GM18498 (cell line): ENCODE measurements around the gene CISD3.
A peak's percentile ranks its signal among the peaks of the same experiment; 100 is the strongest.

Experiments
- ATAC-seq: cut with Tn5 transposase; IDR thresholded peaks from one replicate; pipeline ENCODE4 v1.9.1; 2021; ENCODE audit warnings: mild to moderate bottlenecking, moderate library complexity; ENCODE audit not compliant: unreplicated experiment

The CISD3 gene

GRCh38 chr17:38741921-38742410 lies 11.8 kb downstream of the CISD3 start:
- no peak for ATAC-seq

GRCh38 chr17:38742411-38743308 lies 12.5 kb downstream of the CISD3 start:
- no peak for ATAC-seq

- ATAC-seq: no peak
Measured at GRCh38 chr17:38743556-38744171, 13.5 kb downstream of the CISD3 start.

- no peak for ATAC-seq
Measured at GRCh38 chr17:38745545-38745944, 15.4 kb downstream of the CISD3 start.

GRCh38 chr17:38746004-38746848 lies 16.1 kb downstream of the CISD3 start:
- ATAC-seq: no peak

- ATAC-seq: no peak
Measured at GRCh38 chr17:38746849-38747462, 16.8 kb downstream of the CISD3 start.

GRCh38 chr17:38747463-38748148 lies 17.5 kb downstream of the CISD3 start:
- no peak for ATAC-seq

- ATAC-seq: no peak
Measured at GRCh38 chr17:38748149-38748891, 18.2 kb downstream of the CISD3 start, which contains the start of gene PCGF2. TSS of gene PCGF2 (minus strand) at chr17:38748336. CDS start at chr17:38740402, 7,934 bp downstream.

GRCh38 chr17:38748892-38749222 lies 18.7 kb downstream of the CISD3 start:
- ATAC-seq: no peak

GRCh38 chr17:38749223-38750043 lies 19.3 kb downstream of the CISD3 start:
- no peak for ATAC-seq

- no peak for ATAC-seq
Measured at GRCh38 chr17:38750044-38750311, 19.8 kb downstream of the CISD3 start.

- ATAC-seq: no peak
Measured at GRCh38 chr17:38750312-38751121, 20.4 kb downstream of the CISD3 start.

GRCh38 chr17:38751144-38751807 lies 21.1 kb downstream of the CISD3 start:
- no peak for ATAC-seq

GRCh38 chr17:38751808-38752307 lies 21.7 kb downstream of the CISD3 start:
- ATAC-seq: peak; percentile 28

GRCh38 chr17:38752308-38753070 lies 22.3 kb downstream of the CISD3 start, which contains the start of gene PSMB3:
TSS of gene PSMB3 (plus strand) at chr17:38752741. CDS start at chr17:38752827, 86 bp downstream.
- peak; percentile 84 for ATAC-seq

- no peak for ATAC-seq
Measured at GRCh38 chr17:38753071-38753506, 22.9 kb downstream of the CISD3 start.
